SK-N-SH (cell line): Measurements from ENCODE around the gene MRPL19. TPM values are rescaled to one million over a fixed set of nuclear protein-coding genes. Genes with fewer than 3 reads are reported as not detected.

Experiments used
- CTCF ChIA-PET: fragments of 300-600, 350-600 bp; formaldehyde crosslinking; extraction: SDS; loops from one replicate; lab custom pipeline; 2021; lab: Yijun Ruan, JAX
- POLR2A ChIA-PET: fragments of 350-600 bp; sonication (Branson Sonifier 250); formaldehyde crosslinking; extraction: SDS; loops from one replicate; lab custom pipeline; 2020; ENCODE audit warnings: antibody characterized with exemption, inconsistent platforms; lab: Yijun Ruan, JAX
- DNase-seq: peaks from one replicate; pipeline ENCODE4 v3.0.0; 2012
- H2AFZ ChIP-seq: fragments of 200-600 bp; sonication (generic); 2 replicates; pipeline ENCODE4 v1.8.1; 2016; ENCODE audit warnings: antibody characterized with exemption, mild to moderate bottlenecking, low read depth
- H3F3A ChIP-seq: fragments of 200-600 bp; sonication (generic); replicated peaks from 2 replicates; pipeline ENCODE3; 2016; ENCODE audit warnings: antibody characterized with exemption, mild to moderate bottlenecking; ENCODE audit not compliant: insufficient read depth
- H3K27ac ChIP-seq, 2 experiments: fragments of 200-500 bp in 1 of 2; fragments of 200-600 bp in 1 of 2; sonication (Bioruptor generic) in 1 of 2; sonication (generic), shearing (Covaris generic) in 1 of 2; 2 replicates each; pipeline versions ENCODE4 v1.5.1 to v1.6.1; 2014 to 2016; ENCODE audit warnings: low read depth in 2 of 2, inconsistent platforms in 1 of 2, low read length in 1 of 2, mild to moderate bottlenecking in 1 of 2, mixed read lengths in 1 of 2
- H3K27me3 ChIP-seq: fragments of 200-600 bp; sonication (generic), shearing (Covaris generic); 2 replicates; pipeline ENCODE4 v1.6.1; 2016; ENCODE audit warnings: mixed run types; ENCODE audit not compliant: insufficient read depth
- H3K36me3 ChIP-seq, 2 experiments: fragments of 200-500 bp in 1 of 2; fragments of 200-600 bp in 1 of 2; sonication (Bioruptor generic) in 1 of 2; sonication (generic) in 1 of 2; replicated peaks in 1 of 2; 2 replicates each; pipeline versions ENCODE3 to v1.5.1; 2014 to 2016; ENCODE audit warnings: low read length in 1 of 2, mild to moderate bottlenecking in 1 of 2; ENCODE audit not compliant: insufficient read depth in 2 of 2, control insufficient read depth in 1 of 2
- H3K4me1 ChIP-seq, 2 experiments: fragments of 200-500 bp in 1 of 2; fragments of 200-600 bp in 1 of 2; sonication (Bioruptor generic) in 1 of 2; sonication (generic), shearing (Covaris generic) in 1 of 2; 2 replicates each; pipeline versions ENCODE4 v1.5.1 to v1.6.1; 2014 to 2016; ENCODE audit warnings: low read depth in 1 of 2, low read length in 1 of 2, mixed run types in 1 of 2; ENCODE audit not compliant: insufficient read depth in 2 of 2, control insufficient read depth in 1 of 2
- H3K4me2 ChIP-seq: fragments of 200-600 bp; sonication (generic), shearing (Covaris generic); 2 replicates; pipeline ENCODE4 v1.6.1; 2017; ENCODE audit warnings: mixed run types
- H3K4me3 ChIP-seq, 2 experiments: fragments of 200-500 bp in 1 of 2; fragments of 200-600 bp in 1 of 2; sonication (Bioruptor generic) in 1 of 2; sonication (generic), shearing (Covaris generic) in 1 of 2; 2 replicates each; pipeline versions ENCODE4 v1.5.1 to v1.8.1; 2014 to 2016; ENCODE audit warnings: low read depth in 2 of 2, inconsistent platforms in 1 of 2, low read length in 1 of 2, mild to moderate bottlenecking in 1 of 2, mixed read lengths in 1 of 2, moderate library complexity in 1 of 2
- H3K79me2 ChIP-seq: fragments of 200-600 bp; sonication (generic); 2 replicates; pipeline ENCODE4 v1.8.1; 2017; ENCODE audit warnings: mild to moderate bottlenecking; ENCODE audit not compliant: insufficient read depth
- H3K9ac ChIP-seq: fragments of 200-600 bp; sonication (generic); 2 replicates; pipeline ENCODE4 v1.6.1; 2017; ENCODE audit warnings: mixed run types
- H3K9me2 ChIP-seq: fragments of 200-600 bp; sonication (generic); 2 replicates; pipeline ENCODE4 v1.6.1; 2017; ENCODE audit warnings: mixed run types
- H3K9me3 ChIP-seq: fragments of 200-600 bp; sonication (generic); 2 replicates; pipeline ENCODE4 v1.6.1; 2017; ENCODE audit warnings: mixed run types, mild to moderate bottlenecking, moderate library complexity
- H4K20me1 ChIP-seq: fragments of 200-600 bp; sonication (generic); 2 replicates; pipeline ENCODE4 v1.6.1; 2017; ENCODE audit warnings: mild to moderate bottlenecking, mixed run types; ENCODE audit not compliant: insufficient read depth
- ELF1 ChIP-seq: IDR thresholded peaks from 2 replicates; pipeline ENCODE4 v1.4.0; 2012
- FOXJ3 ChIP-seq: sonication (generic); formaldehyde crosslinking; IDR thresholded peaks from 2 replicates; pipeline ENCODE4 v1.5.1; 2020; ENCODE audit warnings: mild to moderate bottlenecking, missing genetic modification reagents
- FOXM1 ChIP-seq: IDR thresholded peaks from 2 replicates; pipeline ENCODE4 v1.4.0; 2012; ENCODE audit warnings: low read depth, mild to moderate bottlenecking
- GABPA ChIP-seq: IDR thresholded peaks from 2 replicates; pipeline ENCODE4 v1.4.0; 2012; ENCODE audit warnings: low read depth, mild to moderate bottlenecking
- GATA2 ChIP-seq: sonication (generic); formaldehyde crosslinking; IDR thresholded peaks from 2 replicates; pipeline ENCODE4 v1.5.0; 2020; ENCODE audit warnings: mild to moderate bottlenecking, missing genetic modification reagents
- MXI1 ChIP-seq: IDR thresholded peaks from 2 replicates; pipeline ENCODE4 v1.6.1; 2012; ENCODE audit warnings: mild to moderate bottlenecking, low read depth, low read length, improper control_type of control experiment
- NFIC ChIP-seq: IDR thresholded peaks from 2 replicates; pipeline ENCODE4 v1.4.0; 2012; ENCODE audit warnings: borderline replicate concordance
- NRF1 ChIP-seq: IDR thresholded peaks from 2 replicates; pipeline ENCODE4 v1.6.1; 2012; ENCODE audit warnings: low read depth, mild to moderate bottlenecking, low read length
- RAD21 ChIP-seq: IDR thresholded peaks from 2 replicates; pipeline ENCODE4 v1.6.1; 2012; ENCODE audit warnings: mild to moderate bottlenecking, low read length
- RCOR1 ChIP-seq: fragments of 150-350 bp; IDR thresholded peaks from 2 replicates; pipeline ENCODE4 v1.6.1; 2017; ENCODE audit warnings: antibody characterized with exemption, low read length
- RFX5 ChIP-seq: IDR thresholded peaks from 2 replicates; pipeline ENCODE4 v1.6.1; 2012; ENCODE audit warnings: mild to moderate bottlenecking, improper control_type of control experiment, low read length
- RXRA ChIP-seq: IDR thresholded peaks from 2 replicates; pipeline ENCODE4 v1.4.0; 2012; ENCODE audit warnings: low read depth, mild to moderate bottlenecking, borderline replicate concordance
- SIN3A ChIP-seq: IDR thresholded peaks from 2 replicates; pipeline ENCODE4 v1.6.1; 2012; ENCODE audit warnings: low read depth, mild to moderate bottlenecking, low read length, moderate library complexity, borderline replicate concordance
- TAF1 ChIP-seq: IDR thresholded peaks from 2 replicates; pipeline ENCODE4 v1.6.1; 2012; ENCODE audit warnings: low read depth, mild to moderate bottlenecking, low read length, moderate library complexity, borderline replicate concordance
- WGBS: methylation state at CpG from one replicate; pipeline ENCODE4 v1.1.6; 2017; ENCODE audit warnings: low lambda C conversion rate; 5-methylcytosine and 5-hydroxymethylcytosine counted together
- polyA plus RNA-seq, 3 experiments: library from polyadenylated mRNA; depleted of rRNA; stranded (reverse); fragments of >200 nt; gene quantifications; 2 replicates each; pipeline ENCODE4 v1.2.3, GENCODE V29; 2012
- TF ChIP-seq, protein P1 (sequence below): IDR thresholded peaks from 2 replicates; pipeline ENCODE4 v1.4.0; 2012; ENCODE audit warnings: low read depth, borderline replicate concordance
- TF ChIP-seq, protein P2 (sequence below): fragments of 150-350 bp; IDR thresholded peaks from 2 replicates; pipeline ENCODE4 v1.6.1; 2017; ENCODE audit warnings: antibody characterized with exemption, low read length, low read depth, borderline replicate concordance
- TF ChIP-seq, protein P3 (sequence below): IDR thresholded peaks from 2 replicates; pipeline ENCODE4 v1.4.0; 2012; ENCODE audit warnings: low read depth

The MRPL19 gene
- polyA plus RNA-seq, 1 of the 3 experiments (the other 2 are of a cell fraction), result 15.4 TPM

DNA sequence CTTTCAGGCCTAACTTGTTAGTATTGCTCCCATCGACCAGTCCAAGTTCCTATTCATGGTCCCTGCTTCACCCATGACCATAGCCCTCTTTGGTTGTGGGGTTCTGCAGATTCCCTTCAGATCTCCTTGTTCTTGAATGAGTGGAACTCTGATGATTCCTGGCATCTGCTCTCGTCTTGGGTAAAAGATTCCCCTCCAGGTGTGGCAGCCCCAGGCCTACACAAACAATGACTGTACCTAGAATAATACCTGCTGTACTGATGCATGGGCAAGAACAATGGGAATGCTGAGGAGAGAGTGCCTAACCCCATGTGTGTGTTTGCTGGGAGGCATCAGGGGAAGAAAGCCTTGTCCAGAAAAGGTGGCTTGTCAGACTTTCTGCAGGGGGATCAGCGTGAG lies 39.2 kb upstream of the MRPL19 start (continued):
- no peak for TF ChIP-seq MXI1
- TF ChIP-seq RCOR1, result no peak

DNA sequence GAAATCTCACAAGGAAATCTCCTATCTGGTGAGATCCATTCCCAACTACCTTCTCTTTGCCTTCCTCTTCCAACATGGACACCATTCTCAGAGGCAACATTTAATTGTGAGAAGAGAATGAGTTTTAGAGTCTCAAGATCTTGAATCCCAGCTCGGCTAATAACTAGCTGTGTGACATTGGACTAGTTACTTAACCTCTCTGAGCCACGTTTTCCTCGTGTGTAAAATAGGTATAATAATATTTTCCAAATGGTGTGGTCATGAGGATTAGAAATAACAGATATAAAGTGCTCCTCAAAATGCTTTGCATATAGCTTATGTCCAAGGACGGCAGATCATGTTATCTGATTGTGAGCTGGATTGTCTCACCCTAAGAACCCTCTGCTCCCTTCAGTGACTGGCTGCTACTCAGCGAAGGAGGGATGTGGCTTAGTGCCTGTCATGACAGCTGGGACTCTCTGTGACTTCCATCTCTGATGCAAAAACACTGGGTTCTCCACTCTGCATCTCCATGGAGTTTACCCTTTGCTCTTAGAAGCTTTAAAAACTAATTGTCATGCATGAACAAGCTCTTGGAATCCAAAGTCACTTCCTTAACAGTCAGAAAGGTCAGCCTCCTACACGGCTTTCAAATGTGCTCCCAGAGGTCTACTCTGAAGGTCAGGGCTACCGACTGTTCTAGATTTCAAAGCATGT lies 38.4 kb upstream of the MRPL19 start:
- Histone ChIP-seq H3K4me1 (peaks cover 8 to 50% of the 10 kb centered on the region in 2 experiments), H3K27ac (peak overlapping the region in 1 of 2 experiments; percentile 92; a peak in 2 of 4 replicates), H3K4me3 (no peak overlapping the region), H3K36me3 (no peaks in the 10 kb centered on the region), H3K27me3 (no peaks in the 10 kb centered on the region), H3K9me3 (no peaks in the 10 kb centered on the region), H3K9ac (no peak overlapping the region), H3K4me2 (peak overlapping the region; percentile 59; the same call in 1 of the 2 replicates), H3K79me2 (peaks cover 4% of the 10 kb centered on the region; the same call in 1 of the 2 replicates), H2AFZ (peak overlapping the region; percentile 57; the same call in 1 of the 2 replicates), H3F3A (peaks cover 35% of the 10 kb centered on the region), H3K9me2 (no peaks in the 10 kb centered on the region), H4K20me1 (no peaks in the 10 kb centered on the region)
- POLR2A ChIA-PET, result interaction anchor here (0.5 kb wide), 1 partner anchor 56 kb away, joined by 3 read pairs; no protein-coding TSS in a partner anchor
- CTCF ChIA-PET, result interaction anchor here (0.5 to 3.6 kb wide), 55 partner anchors 8 to 1901 kb away, joined by 3 to 238 read pairs (median 5); partner anchors contain the start of gene EVA1A
- no peak for DNase-seq
- TF ChIP-seq NFIC, result no peak
- TF ChIP-seq FOXJ3 (CRISPR knock-in tag), result no peak
- TF ChIP-seq RXRA, result no peak
- TF ChIP-seq FOXM1, result no peak
- TF ChIP-seq GATA2 (CRISPR knock-in tag), result no peak
- TF ChIP-seq RFX5, result no peak
- TF ChIP-seq, protein P1, sequence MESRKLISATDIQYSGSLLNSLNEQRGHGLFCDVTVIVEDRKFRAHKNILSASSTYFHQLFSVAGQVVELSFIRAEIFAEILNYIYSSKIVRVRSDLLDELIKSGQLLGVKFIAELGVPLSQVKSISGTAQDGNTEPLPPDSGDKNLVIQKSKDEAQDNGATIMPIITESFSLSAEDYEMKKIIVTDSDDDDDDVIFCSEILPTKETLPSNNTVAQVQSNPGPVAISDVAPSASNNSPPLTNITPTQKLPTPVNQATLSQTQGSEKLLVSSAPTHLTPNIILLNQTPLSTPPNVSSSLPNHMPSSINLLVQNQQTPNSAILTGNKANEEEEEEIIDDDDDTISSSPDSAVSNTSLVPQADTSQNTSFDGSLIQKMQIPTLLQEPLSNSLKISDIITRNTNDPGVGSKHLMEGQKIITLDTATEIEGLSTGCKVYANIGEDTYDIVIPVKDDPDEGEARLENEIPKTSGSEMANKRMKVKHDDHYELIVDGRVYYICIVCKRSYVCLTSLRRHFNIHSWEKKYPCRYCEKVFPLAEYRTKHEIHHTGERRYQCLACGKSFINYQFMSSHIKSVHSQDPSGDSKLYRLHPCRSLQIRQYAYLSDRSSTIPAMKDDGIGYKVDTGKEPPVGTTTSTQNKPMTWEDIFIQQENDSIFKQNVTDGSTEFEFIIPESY, result no peak
- TF ChIP-seq RAD21, result no peak
- no peak for TF ChIP-seq NRF1
- TF ChIP-seq SIN3A, result no peak
- TF ChIP-seq TAF1, result no peak
- TF ChIP-seq, protein P2, sequence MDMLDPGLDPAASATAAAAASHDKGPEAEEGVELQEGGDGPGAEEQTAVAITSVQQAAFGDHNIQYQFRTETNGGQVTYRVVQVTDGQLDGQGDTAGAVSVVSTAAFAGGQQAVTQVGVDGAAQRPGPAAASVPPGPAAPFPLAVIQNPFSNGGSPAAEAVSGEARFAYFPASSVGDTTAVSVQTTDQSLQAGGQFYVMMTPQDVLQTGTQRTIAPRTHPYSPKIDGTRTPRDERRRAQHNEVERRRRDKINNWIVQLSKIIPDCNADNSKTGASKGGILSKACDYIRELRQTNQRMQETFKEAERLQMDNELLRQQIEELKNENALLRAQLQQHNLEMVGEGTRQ, result no peak
- TF ChIP-seq RCOR1, result no peak
- TF ChIP-seq, protein P3, sequence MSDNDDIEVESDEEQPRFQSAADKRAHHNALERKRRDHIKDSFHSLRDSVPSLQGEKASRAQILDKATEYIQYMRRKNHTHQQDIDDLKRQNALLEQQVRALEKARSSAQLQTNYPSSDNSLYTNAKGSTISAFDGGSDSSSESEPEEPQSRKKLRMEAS, result no peak
- TF ChIP-seq ELF1, result no peak
- no peak for TF ChIP-seq GABPA
- 82% methylated on average over 7 of the region's 7 CpGs for WGBS
